IMR-90 (cell line): Measurements from ENCODE around the gene ARPC4. TPM values are rescaled to one million over a fixed set of nuclear protein-coding genes. Genes with fewer than 3 reads are reported as not detected.

Experiments
- ATAC-seq: fragments of 200-7000 bp; cut with Tn5 transposase; 2 replicates; pipeline ENCODE4 v1.9.1; 2020; ENCODE audit warnings: low read depth, mild to moderate bottlenecking, moderate library complexity
- BruUV-seq: library from RNA; stranded (reverse); fragments of 400-500 nt; replicated peaks from 2 replicates; lab custom pipeline; 2021; lab: Mats Ljungman, UMichigan
- CTCF ChIA-PET: fragments of 300-600 bp; formaldehyde crosslinking; extraction: SDS; loops from one replicate; lab custom pipeline; 2021; ENCODE audit warnings: antibody characterized with exemption; lab: Yijun Ruan, JAX
- POLR2A ChIA-PET: fragments of 300-600 bp; sonication (Branson Sonifier 250); formaldehyde crosslinking; loops from one replicate; lab custom pipeline; 2022; ENCODE audit warnings: antibody characterized with exemption; ENCODE audit not compliant: unreplicated experiment; lab: Charles Lee
- DNase-seq: peaks from one replicate; pipeline ENCODE4 v3.0.0; 2013
- H2AFZ ChIP-seq: replicated peaks from 2 replicates; pipeline ENCODE3; 2013; ENCODE audit warnings: low read length, mild to moderate bottlenecking; ENCODE audit not compliant: poor library complexity
- H2AK5ac ChIP-seq: 2 replicates; pipeline ENCODE4 v1.6.1; 2013; ENCODE audit warnings: low read depth, low read length, inconsistent platforms
- H2AK9ac ChIP-seq: replicated peaks from 2 replicates; pipeline ENCODE3; 2013; ENCODE audit warnings: mild to moderate bottlenecking, low read depth, low read length, moderate library complexity; ENCODE audit not compliant: poor library complexity
- H2BK120ac ChIP-seq: 2 replicates; pipeline ENCODE4 v1.6.1; 2013; ENCODE audit warnings: low read depth, low read length, inconsistent platforms
- H2BK15ac ChIP-seq: 3 replicates; pipeline ENCODE4 v1.6.1; 2013; ENCODE audit warnings: low read depth, low read length, inconsistent platforms
- H2BK20ac ChIP-seq: 2 replicates; pipeline ENCODE4 v1.6.1; 2013; ENCODE audit warnings: low read depth, mild to moderate bottlenecking, inconsistent platforms, low read length, moderate library complexity
- H2BK5ac ChIP-seq: 2 replicates; pipeline ENCODE4 v1.6.1; 2013; ENCODE audit warnings: mild to moderate bottlenecking, low read depth, low read length, inconsistent platforms; ENCODE audit not compliant: poor library complexity, severe bottlenecking
- H3K14ac ChIP-seq: replicated peaks from 2 replicates; pipeline ENCODE4 v1.6.1; 2013; ENCODE audit warnings: low read depth, low read length, inconsistent platforms
- H3K18ac ChIP-seq: 2 replicates; pipeline ENCODE4 v1.6.1; 2013; ENCODE audit warnings: low read depth, low read length, control low read depth
- H3K23ac ChIP-seq: 2 replicates; pipeline ENCODE4 v1.6.1; 2013; ENCODE audit warnings: low read depth, low read length, inconsistent platforms
- H3K27ac ChIP-seq: 2 replicates; pipeline ENCODE4 v1.5.1; 2013; ENCODE audit warnings: mild to moderate bottlenecking, control low read depth, low read length; ENCODE audit not compliant: insufficient read depth
- H3K27me3 ChIP-seq: 2 replicates; pipeline ENCODE4 v1.6.1; 2013; ENCODE audit warnings: low read length; ENCODE audit not compliant: control insufficient read depth, insufficient read depth
- H3K36me3 ChIP-seq: 2 replicates; pipeline ENCODE4 v1.6.1; 2013; ENCODE audit warnings: low read length, mixed read lengths; ENCODE audit not compliant: control insufficient read depth, insufficient read depth
- H3K4ac ChIP-seq: 2 replicates; pipeline ENCODE4 v1.6.1; 2013; ENCODE audit warnings: low read depth, low read length, inconsistent platforms
- H3K4me1 ChIP-seq: 2 replicates; pipeline ENCODE4 v1.6.1; 2013; ENCODE audit warnings: low read length, mixed read lengths; ENCODE audit not compliant: control insufficient read depth, insufficient read depth
- H3K4me2 ChIP-seq: 2 replicates; pipeline ENCODE4 v1.6.1; 2013; ENCODE audit warnings: low read depth, mild to moderate bottlenecking, control low read depth, low read length, moderate library complexity
- H3K4me3 ChIP-seq: 2 replicates; pipeline ENCODE4 v1.5.1; 2013; ENCODE audit warnings: low read depth, mild to moderate bottlenecking, control low read depth, low read length, moderate library complexity; ENCODE audit not compliant: insufficient read depth
- H3K56ac ChIP-seq: 2 replicates; pipeline ENCODE4 v1.6.1; 2013; ENCODE audit warnings: low read length, inconsistent platforms; ENCODE audit not compliant: insufficient read depth; ENCODE audit errors: extremely low read depth
- H3K79me1 ChIP-seq, 2 experiments: 2 replicates each; pipeline ENCODE4 v1.6.1; 2013; ENCODE audit warnings: low read length in 2 of 2, inconsistent platforms in 1 of 2, low read depth in 1 of 2
- H3K9ac ChIP-seq: 2 replicates; pipeline ENCODE4 v1.6.1; 2013; ENCODE audit warnings: low read depth, low read length, control low read depth
- H3K9me1 ChIP-seq: 2 replicates; pipeline ENCODE4 v1.6.1; 2013; ENCODE audit warnings: low read length, inconsistent platforms; ENCODE audit not compliant: insufficient read depth
- H3K9me3 ChIP-seq: 2 replicates; pipeline ENCODE4 v1.6.1; 2013; ENCODE audit warnings: low read length; ENCODE audit not compliant: control insufficient read depth, insufficient read depth
- H4K20me1 ChIP-seq: 2 replicates; pipeline ENCODE4 v1.6.1; 2013; ENCODE audit warnings: low read length, inconsistent platforms; ENCODE audit not compliant: insufficient read depth
- H4K5ac ChIP-seq: 2 replicates; pipeline ENCODE4 v1.6.1; 2013; ENCODE audit warnings: mild to moderate bottlenecking, low read depth, low read length, control low read depth
- H4K8ac ChIP-seq, 2 experiments: 2 replicates each; pipeline ENCODE4 v1.6.1; 2013; ENCODE audit warnings: low read depth in 2 of 2, low read length in 2 of 2, control low read depth in 1 of 2, inconsistent platforms in 1 of 2
- H4K91ac ChIP-seq: 2 replicates; pipeline ENCODE4 v1.6.1; 2013; ENCODE audit warnings: low read depth, low read length, inconsistent platforms; ENCODE audit not compliant: insufficient read depth
- BHLHE40 ChIP-seq: fragments of 150-350 bp; IDR thresholded peaks from 2 replicates; pipeline ENCODE4 v1.6.1; 2016; ENCODE audit warnings: mild to moderate bottlenecking, low read depth, low read length
- CEBPB ChIP-seq: IDR thresholded peaks from 2 replicates; pipeline ENCODE4 v1.6.1; 2012; ENCODE audit warnings: low read depth, low read length, improper control_type of control experiment
- CHD1 ChIP-seq: IDR thresholded peaks from 2 replicates; pipeline ENCODE4 v1.6.1; 2012; ENCODE audit warnings: low read depth, low read length, improper control_type of control experiment
- CTCF ChIP-seq: conservative IDR thresholded peaks from 2 replicates; pipeline ENCODE4 v1.5.1; 2012; ENCODE audit warnings: mild to moderate bottlenecking, low read depth, low read length, improper control_type of control experiment
- ELK1 ChIP-seq: fragments of 150-350 bp; IDR thresholded peaks from 2 replicates; pipeline ENCODE4 v1.6.1; 2016; ENCODE audit warnings: low read depth, mild to moderate bottlenecking, low read length, moderate library complexity, borderline replicate concordance
- FOS ChIP-seq: fragments of 150-350 bp; IDR thresholded peaks from 2 replicates; pipeline ENCODE4 v1.6.1; 2016; ENCODE audit warnings: low read depth, low read length
- MAZ ChIP-seq: IDR thresholded peaks from 2 replicates; pipeline ENCODE4 v1.6.1; 2012; ENCODE audit warnings: low read depth, mild to moderate bottlenecking, low read length, improper control_type of control experiment, moderate library complexity, borderline replicate concordance
- MXI1 ChIP-seq: IDR thresholded peaks from 2 replicates; pipeline ENCODE4 v1.6.1; 2012; ENCODE audit warnings: low read depth, mild to moderate bottlenecking, low read length, moderate library complexity, borderline replicate concordance
- NFE2L2 ChIP-seq: fragments of 150-350 bp; IDR thresholded peaks from 2 replicates; pipeline ENCODE4 v1.6.1; 2016; ENCODE audit warnings: low read depth, mild to moderate bottlenecking, low read length
- POLR2A ChIP-seq: IDR thresholded peaks from 2 replicates; pipeline ENCODE4 v1.6.1; 2012; ENCODE audit warnings: mild to moderate bottlenecking, low read depth, low read length
- RAD21 ChIP-seq: IDR thresholded peaks from 2 replicates; pipeline ENCODE4 v1.6.1; 2012; ENCODE audit warnings: low read length, improper control_type of control experiment
- RCOR1 ChIP-seq: IDR thresholded peaks from 2 replicates; pipeline ENCODE4 v1.6.1; 2012; ENCODE audit warnings: mild to moderate bottlenecking, low read length, improper control_type of control experiment; ENCODE audit not compliant: insufficient replicate concordance
- RFX5 ChIP-seq: IDR thresholded peaks from 2 replicates; pipeline ENCODE4 v1.8.0; 2012; ENCODE audit warnings: low read depth, mild to moderate bottlenecking, low read length, moderate library complexity
- SMC3 ChIP-seq: fragments of 150-350 bp; IDR thresholded peaks from 2 replicates; pipeline ENCODE4 v1.6.1; 2016; ENCODE audit warnings: low read depth, mild to moderate bottlenecking, antibody characterized with exemption, low read length, moderate library complexity
- WGBS, 2 experiments: methylation state at CpG; one replicate each; pipeline versions ENCODE4 v1.1.5 to v1.1.7; 2013; ENCODE audit warnings: missing lambda C conversion rate in 2 of 2; ENCODE audit not compliant: insufficient read length in 1 of 2; ENCODE audit errors: extremely low coverage in 2 of 2; 5-methylcytosine and 5-hydroxymethylcytosine counted together
- dilution Hi-C: fragments of 300-500 bp; cut with HindIII; formaldehyde crosslinking; loops from one replicate; pipeline ENCODE4 v1.14.3; 2018; ENCODE audit warnings: low sequenced_read_pairs; ENCODE audit not compliant: unreplicated experiment
- in situ Hi-C: fragments of 300-500 bp; cut with MboI; formaldehyde crosslinking; loops from 3 replicates; pipeline ENCODE4 v1.14.3; 2019; ENCODE audit warnings: low sequenced_read_pairs, inconsistent platforms, mixed read lengths
- intact Hi-C: fragments of 100-400 bp; cut with micrococcal nuclease; formaldehyde crosslinking; loops from 2 replicates; pipeline ENCODE4 v1.10.0; 2022
- polyA plus RNA-seq, 3 experiments: library from polyadenylated mRNA; depleted of rRNA; stranded (reverse); fragments of >200 nt; gene quantifications; 2 replicates each; pipeline ENCODE4 v1.2.3, GENCODE V29; 2012; ENCODE audit warnings: low replicate concordance in 1 of 3
- total RNA-seq: library from RNA; depleted of rRNA; stranded (reverse); fragments of >200 nt; gene quantifications from 2 replicates; pipeline ENCODE4 v1.2.3, GENCODE V29; 2012
- TF ChIP-seq, protein P1 (sequence below): fragments of 150-350 bp; IDR thresholded peaks from 2 replicates; pipeline ENCODE4 v1.6.1; 2017; ENCODE audit warnings: mild to moderate bottlenecking, antibody characterized with exemption, low read length, low read depth

The ARPC4 gene
- total and polyA plus RNA-seq, 2 of the 4 experiments (the other 2 are of a cell fraction), result 188 to 383 TPM

DNA sequence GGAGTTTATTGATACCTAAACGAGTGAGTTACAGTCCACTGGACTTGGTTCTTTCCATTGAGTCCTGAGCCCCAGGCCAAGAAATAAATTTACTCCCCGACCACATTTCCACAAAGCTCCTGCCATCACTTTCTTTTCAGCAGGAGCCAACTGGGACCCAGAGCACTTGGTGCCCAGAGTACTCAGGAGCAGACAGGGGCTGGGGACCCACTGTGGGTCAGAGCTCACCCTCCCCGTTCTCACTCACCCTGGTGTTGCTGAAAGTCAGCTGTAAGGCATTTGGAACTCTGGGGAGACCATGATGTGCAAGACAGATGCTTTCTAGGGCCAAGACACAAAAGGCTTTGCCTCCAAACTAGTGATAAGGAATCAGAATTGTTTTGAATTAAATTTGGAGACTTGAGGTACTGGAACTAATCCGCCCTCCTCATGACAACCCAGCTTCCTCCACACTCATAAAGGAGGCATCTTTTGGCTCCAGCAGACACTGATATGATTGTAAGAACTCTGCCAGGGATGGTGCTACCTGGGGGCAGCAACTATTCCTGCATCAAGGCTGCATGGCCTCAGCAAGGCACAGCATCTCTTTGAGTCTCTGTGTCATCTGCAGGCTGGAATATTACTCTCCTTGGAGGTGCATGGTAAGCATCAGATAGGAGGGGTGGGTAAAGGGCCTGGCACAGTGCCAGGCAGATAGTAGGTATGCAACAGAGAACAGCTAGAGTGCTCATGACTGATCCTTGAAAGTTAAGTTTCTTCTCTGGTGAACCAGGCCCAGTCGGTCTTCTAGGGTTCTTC, 15.8 kb upstream of the ARPC4 start:
- ChIA-PET POLR2A (no interaction called here), CTCF (no interaction called here)
- ATAC-seq (no peak), DNase-seq (no peak)
- Histone ChIP-seq H3K56ac (no peak overlapping the region), H4K8ac (no peak overlapping the region), H3K36me3 (peaks cover 18% of the 10 kb centered on the region), H2BK5ac (no peak overlapping the region), H4K20me1 (no peaks in the 10 kb centered on the region), H3K18ac (no peak overlapping the region), H2AFZ (no peak overlapping the region), H2AK9ac (no peak overlapping the region), H4K5ac (no peak overlapping the region), H3K79me1 (peaks cover 0 to 3% of the 10 kb centered on the region in 2 experiments; a peak in 2 of 4 replicates), H3K4me3 (no peak overlapping the region), H2AK5ac (no peak overlapping the region), H3K4ac (no peak overlapping the region), H3K9ac (no peak overlapping the region), H2BK15ac (no peak overlapping the region), H3K23ac (no peak overlapping the region), H3K4me2 (no peak overlapping the region), H2BK120ac (no peak overlapping the region), H3K4me1 (peaks cover 3% of the 10 kb centered on the region), H3K14ac (no peak overlapping the region), H3K27me3 (no peaks in the 10 kb centered on the region), H4K91ac (no peak overlapping the region), H2BK20ac (no peak overlapping the region), H3K9me3 (no peaks in the 10 kb centered on the region), H3K9me1 (peaks cover 9% of the 10 kb centered on the region; the same call in 1 of the 2 replicates), H3K27ac (no peak overlapping the region)
- WGBS, 2 experiments, result no CpG with 5 or more reads among the region's 5 CpGs
- in situ Hi-C loops, result no loop called here
- no TSS peak for BruUV-seq
- dilution Hi-C loops, result no loop called here
- TF ChIP-seq NFE2L2 (no peak), RCOR1 (no peak), SMC3 (no peak), CTCF (no peak), ELK1 (no peak), BHLHE40 (no peak), MAZ (no peak), MXI1 (no peak), RFX5 (no peak), CHD1 (no peak), CEBPB (no peak), POLR2A (no peak), FOS (no peak), RAD21 (no peak)
- TF ChIP-seq, protein P1, sequence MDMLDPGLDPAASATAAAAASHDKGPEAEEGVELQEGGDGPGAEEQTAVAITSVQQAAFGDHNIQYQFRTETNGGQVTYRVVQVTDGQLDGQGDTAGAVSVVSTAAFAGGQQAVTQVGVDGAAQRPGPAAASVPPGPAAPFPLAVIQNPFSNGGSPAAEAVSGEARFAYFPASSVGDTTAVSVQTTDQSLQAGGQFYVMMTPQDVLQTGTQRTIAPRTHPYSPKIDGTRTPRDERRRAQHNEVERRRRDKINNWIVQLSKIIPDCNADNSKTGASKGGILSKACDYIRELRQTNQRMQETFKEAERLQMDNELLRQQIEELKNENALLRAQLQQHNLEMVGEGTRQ, result no peak
- intact Hi-C loops, result no loop called here
